K562 (cell line): ENCODE measurements around the gene PPAN. TPM values are rescaled to one million over a fixed set of nuclear protein-coding genes. Genes with fewer than 3 reads are reported as not detected.

Experiments
- ATAC-seq: fragments of 200-7000 bp; cut with Tn5 transposase; 3 replicates; pipeline ENCODE4 v1.9.1; 2020; ENCODE audit warnings: moderate library complexity
- BruUV-seq: library from RNA; stranded (reverse); fragments of 400-500 nt; replicated peaks from 2 replicates; lab custom pipeline; 2021; lab: Mats Ljungman, UMichigan
- CTCF ChIA-PET: fragments of 300-600 bp; formaldehyde crosslinking; extraction: SDS; loops from one replicate; lab custom pipeline; 2021; ENCODE audit warnings: low intra/inter-chr PET ratio; lab: Yijun Ruan, JAX
- POLR2A ChIA-PET: fragments of 300-600, 350-650 bp; sonication (Branson Sonifier 250); formaldehyde crosslinking; extraction: SDS; loops from one replicate; lab custom pipeline; 2021; ENCODE audit warnings: antibody characterized with exemption, inconsistent platforms; lab: Yijun Ruan, JAX
- DNase-seq, 4 experiments: peaks; one replicate each; pipeline versions ENCODE4 v3.0.0 to v3.0.0-alpha.2; 2011 to 2018; ENCODE audit warnings: low spot score in 3 of 4, mixed read lengths in 3 of 4; ENCODE audit errors: extremely low read depth in 1 of 4
- FAIRE-seq: peaks from 2 replicates; lab custom pipeline; 2011; peaks lifted over from hg19 to GRCh38; lab: Jason Lieb, UNC
- H2AFZ ChIP-seq: 2 replicates; pipeline ENCODE4 v1.6.0; 2011; ENCODE audit warnings: low read depth, low read length, control low read depth, inconsistent platforms
- H3K27ac ChIP-seq: fragments of 200-600 bp; 3 replicates; pipeline ENCODE4 v1.8.0; 2011; ENCODE audit warnings: low read depth, mild to moderate bottlenecking, control low read depth, inconsistent platforms, low read length, moderate library complexity, mixed read lengths; ENCODE audit errors: extremely low read depth
- H3K27me3 ChIP-seq, 2 experiments: fragments of 300-600 bp in 1 of 2; 2 replicates in 1 of 2; 3 replicates in 1 of 2; pipeline versions ENCODE4 v1.6.0 to v1.8.0; 2011; ENCODE audit warnings: inconsistent platforms in 2 of 2, low read length in 2 of 2, mild to moderate bottlenecking in 1 of 2, mixed read lengths in 1 of 2, moderate library complexity in 1 of 2; ENCODE audit not compliant: control insufficient read depth in 2 of 2, insufficient read depth in 2 of 2
- H3K36me3 ChIP-seq: fragments of 300-600 bp; 3 replicates; pipeline ENCODE4 v1.8.0; 2011; ENCODE audit warnings: mild to moderate bottlenecking, low read length, inconsistent platforms; ENCODE audit not compliant: control insufficient read depth, insufficient read depth
- H3K4me1 ChIP-seq, 2 experiments: fragments of 200-600 bp in 1 of 2; replicated peaks in 1 of 2; 2 replicates in 1 of 2; 3 replicates in 1 of 2; pipeline versions ENCODE4 v1.5.1 to v1.8.0; 2011; ENCODE audit warnings: inconsistent platforms in 2 of 2, low read length in 2 of 2, mild to moderate bottlenecking in 1 of 2, mixed read lengths in 1 of 2, moderate library complexity in 1 of 2; ENCODE audit not compliant: control insufficient read depth in 2 of 2, insufficient read depth in 2 of 2
- H3K4me2 ChIP-seq: 2 replicates; pipeline ENCODE4 v1.6.1; 2011; ENCODE audit warnings: low read length, control low read depth, inconsistent platforms, mixed read lengths; ENCODE audit not compliant: insufficient read depth
- H3K4me3 ChIP-seq: fragments of 200-600 bp; sonication (generic), shearing (Covaris generic); 2 replicates; pipeline ENCODE4 v1.5.1; 2016; ENCODE audit warnings: control low read depth, inconsistent platforms
- H3K79me2 ChIP-seq: fragments of 200-600 bp; 3 replicates; pipeline ENCODE4 v1.8.0; 2011; ENCODE audit warnings: low read length, inconsistent platforms; ENCODE audit not compliant: control insufficient read depth, insufficient read depth
- H3K9ac ChIP-seq, 2 experiments: 2 replicates each; pipeline versions ENCODE4 v1.6.0 to v1.6.1; 2011; ENCODE audit warnings: low read depth in 2 of 2, low read length in 2 of 2, control low read depth in 1 of 2, inconsistent platforms in 1 of 2, mild to moderate bottlenecking in 1 of 2, mixed read lengths in 1 of 2; ENCODE audit not compliant: insufficient read depth in 1 of 2
- H3K9me1 ChIP-seq: one replicate; pipeline ENCODE4 v1.6.0; 2011; ENCODE audit warnings: inconsistent platforms, mild to moderate bottlenecking, low read length, moderate library complexity; ENCODE audit not compliant: control insufficient read depth, insufficient read depth
- H3K9me3 ChIP-seq: replicated peaks from 2 replicates; pipeline ENCODE4 v1.5.1; 2011; ENCODE audit warnings: low read depth, low read length, inconsistent platforms; ENCODE audit not compliant: control insufficient read depth, insufficient read depth
- H4K20me1 ChIP-seq: replicated peaks from 2 replicates; pipeline ENCODE4 v1.6.1; 2011; ENCODE audit warnings: low read length, inconsistent platforms, mixed read lengths; ENCODE audit not compliant: control insufficient read depth, insufficient read depth
- ARID4B ChIP-seq: sonication (generic); formaldehyde crosslinking; IDR thresholded peaks from 2 replicates; pipeline ENCODE4 v1.8.0; 2022; ENCODE audit warnings: mild to moderate bottlenecking, missing genetic modification reagents
- CAMTA2 ChIP-seq: fragments of 250-450 bp; sonication (Bioruptor Pico); conservative IDR thresholded peaks from 2 replicates; pipeline ENCODE4 v1.5.1; 2022
- CBX5 ChIP-seq: IDR thresholded peaks from 2 replicates; pipeline ENCODE4 v1.6.1; 2014; ENCODE audit warnings: low read depth, borderline replicate concordance
- CSDE1 ChIP-seq, 2 experiments: fragments of 450-650 bp; IDR thresholded peaks; 2 replicates each; pipeline ENCODE4 v1.6.1; 2016; ENCODE audit warnings: mild to moderate bottlenecking in 1 of 2
- DMBX1 ChIP-seq: fragments of 250-450 bp; sonication (Bioruptor Pico); IDR thresholded peaks from 2 replicates; pipeline ENCODE4 v1.8.0; 2022; ENCODE audit warnings: inconsistent platforms, mild to moderate bottlenecking, moderate library complexity, borderline replicate concordance
- ETS1 ChIP-seq: conservative IDR thresholded peaks from 2 replicates; pipeline ENCODE4 v1.6.1; 2011; ENCODE audit warnings: low read depth, mild to moderate bottlenecking, low read length; ENCODE audit not compliant: control insufficient read depth
- HNRNPK ChIP-seq: fragments of 200-400 bp; formaldehyde crosslinking; IDR thresholded peaks from one replicate; pipeline ENCODE4 v1.6.1; 2018; ENCODE audit warnings: mild to moderate bottlenecking, low read depth, low read length; ENCODE audit not compliant: poor library complexity, severe bottlenecking
- SPI1 ChIP-seq: IDR thresholded peaks from 2 replicates; pipeline ENCODE4 v1.6.1; 2011; ENCODE audit warnings: low read depth, low read length, control low read depth, borderline replicate concordance
- ZBTB33 ChIP-seq: sonication (generic); formaldehyde crosslinking; IDR thresholded peaks from 2 replicates; pipeline ENCODE4 v1.8.1; 2023; ENCODE audit warnings: mild to moderate bottlenecking, missing genetic modification reagents
- ZNF212 ChIP-seq: fragments of 450-650 bp; formaldehyde crosslinking; IDR thresholded peaks from 2 replicates; pipeline ENCODE4 v1.4.0; 2020; ENCODE audit warnings: mild to moderate bottlenecking
- ZNF511 ChIP-seq: sonication (generic); formaldehyde crosslinking; IDR thresholded peaks from 2 replicates; pipeline ENCODE4 v1.8.0; 2022; ENCODE audit warnings: mild to moderate bottlenecking, missing genetic modification reagents
- ZNF778 ChIP-seq: fragments of 450-650 bp; formaldehyde crosslinking; IDR thresholded peaks from 2 replicates; pipeline ENCODE4 v1.4.0; 2020; ENCODE audit warnings: mild to moderate bottlenecking, moderate library complexity
- WGBS: fragments of 100-300 bp; shearing (Covaris generic); methylation state at CpG from one replicate; pipeline ENCODE4 v1.1.6; 2016; ENCODE audit warnings: low coverage, mixed read lengths; ENCODE audit not compliant: insufficient coverage; ENCODE audit errors: missing lambda C conversion rate; 5-methylcytosine and 5-hydroxymethylcytosine counted together
- in situ Hi-C: fragments of 300-500 bp; cut with MboI; formaldehyde crosslinking; loops from 4 replicates; pipeline ENCODE4 v1.15.0; 2018; ENCODE audit warnings: inconsistent platforms, mixed read lengths
- intact Hi-C: fragments of 100-400 bp; cut with micrococcal nuclease; formaldehyde crosslinking; loops from 2 replicates; pipeline ENCODE4 v1.14.2; 2022
- polyA plus RNA-seq, 8 experiments: library from polyadenylated mRNA; depleted of rRNA in 4 of 8; stranded (reverse) in 5 of 8; unstranded in 3 of 8; fragments of >200 nt; fragmentation: Nextera tagmentation in 2 of 8; fragmentation: Illumina TruSeq in 1 of 8; extraction: Ambion mirVana in 2 of 8; extraction: Trizol in 1 of 8; gene quantifications; 2 replicates each; pipeline versions ENCODE4 v1.2.1 to v1.2.3, GENCODE V29; 2011 to 2014; ENCODE audit warnings: inconsistent platforms in 1 of 8, missing spikeins in 1 of 8
- total RNA-seq, 7 experiments: library from RNA; depleted of rRNA in 6 of 7; stranded (reverse); fragments of >200 nt in 6 of 7; fragmentation: Illumina TruSeq in 2 of 7; extraction: Trizol in 2 of 7; gene quantifications; 2 replicates each; pipeline versions ENCODE4 v1.2.1 to v1.2.3, GENCODE V29; 2011 to 2021; ENCODE audit warnings: low replicate concordance in 1 of 7

The PPAN gene
- total and polyA plus RNA-seq, 9 of the 15 experiments (the other 6 are each of a cell fraction or from before 2014, with no cell fraction given) = 2.2 to 129 (median 59.1) TPM

- H4K20me1 ChIP-seq = no peaks in the 10 kb centered on the region; the same call in 1 of the 2 replicates
- H3K4me3 ChIP-seq = no peak overlapping the region
- intact Hi-C loops = no loop called here
- H3K4me1 ChIP-seq = peaks cover 0 to 16% of the 10 kb centered on the region in 2 experiments; a peak in 2 of 5 replicates
- H3K9me1 ChIP-seq = no peaks in the 10 kb centered on the region
- no peak overlapping the region for H3K27ac ChIP-seq
- no peaks in the 10 kb centered on the region for H3K79me2 ChIP-seq
- ATAC-seq = no peak
- no peaks in the 10 kb centered on the region for H3K27me3 ChIP-seq
- in situ Hi-C loops = no loop called here
- no peaks in the 10 kb centered on the region for H3K9me3 ChIP-seq
- ChIA-PET POLR2A (interaction anchor here (0.6 to 1.0 kb wide), 4 partner anchors 12 to 270 kb away, joined by 3 to 4 read pairs (median 4); no protein-coding TSS in a partner anchor), CTCF (no interaction called here)
- no peak overlapping the region for H3K4me2 ChIP-seq
- no peak overlapping the region for H2AFZ ChIP-seq
- H3K9ac ChIP-seq = no peak overlapping the region
- WGBS = 83% methylated on average over 9 of the region's 11 CpGs
- no TSS peak for BruUV-seq
- no peak for FAIRE-seq
- peaks cover 81% of the 10 kb centered on the region; the same call in 2 of the 3 replicates for H3K36me3 ChIP-seq
- DNase-seq = no peak
- TF ChIP-seq ZNF511 (no peak), ZBTB33 (CRISPR knock-in tag) (no peak), ARID4B (CRISPR knock-in tag) (no peak), HNRNPK (no peak), ZNF212 (CRISPR knock-in tag) (no peak), CSDE1 (IDR thresholded peaks at IDR 0.05) (no peak), CAMTA2 (CRISPR knock-in tag) (no peak), ZNF778 (CRISPR knock-in tag) (no peak), CBX5 (no peak), SPI1 (no peak), DMBX1 (CRISPR knock-in tag) (no peak), ETS1 (no peak)
Observed at GRCh38 chr19:10133596-10133995, 27.4 kb downstream of the PPAN start.
